ENCODE results near the gene QKI. TPM values are rescaled to one million over a fixed set of nuclear protein-coding genes. Genes with fewer than 3 reads are reported as not detected.

Gene QKI
- total RNA-seq, 4 donors from 2014 or later, result 229 to 300 (median 263) TPM

DNA sequence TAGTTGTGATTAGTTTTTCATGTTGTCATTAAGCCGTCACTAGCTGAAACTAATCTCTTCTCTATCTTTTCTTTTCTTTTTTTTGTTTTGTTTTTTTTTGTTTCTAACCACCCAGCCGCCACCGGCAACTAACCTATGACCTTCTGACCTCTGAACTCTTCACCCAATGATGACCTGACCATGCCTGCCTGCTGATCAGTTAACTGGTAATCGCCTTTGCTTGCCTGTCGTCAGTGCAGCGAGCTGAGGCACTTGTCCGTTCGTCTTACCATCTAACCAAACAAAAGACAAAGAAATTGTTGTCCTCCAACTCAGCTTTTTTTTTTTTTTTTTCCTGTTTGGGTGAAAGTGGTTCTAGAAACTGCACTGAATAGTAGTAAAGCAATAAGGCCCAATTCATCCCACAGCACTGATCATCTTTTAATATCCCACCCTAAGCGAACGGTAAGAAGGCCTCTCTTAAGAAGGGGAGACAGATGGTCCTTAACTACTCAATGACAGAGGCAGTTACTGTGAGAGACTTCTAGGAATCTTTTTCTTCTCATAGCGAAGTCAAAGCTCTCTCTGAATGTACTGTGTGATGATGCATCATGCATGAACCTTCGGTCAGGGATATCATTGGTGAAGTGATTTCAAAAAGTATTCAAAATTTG lies 156.2 kb downstream of the QKI start:
- no peak for ATAC-seq (ENCODE audit: low FRiP score)
- TF ChIP-seq, protein P1, sequence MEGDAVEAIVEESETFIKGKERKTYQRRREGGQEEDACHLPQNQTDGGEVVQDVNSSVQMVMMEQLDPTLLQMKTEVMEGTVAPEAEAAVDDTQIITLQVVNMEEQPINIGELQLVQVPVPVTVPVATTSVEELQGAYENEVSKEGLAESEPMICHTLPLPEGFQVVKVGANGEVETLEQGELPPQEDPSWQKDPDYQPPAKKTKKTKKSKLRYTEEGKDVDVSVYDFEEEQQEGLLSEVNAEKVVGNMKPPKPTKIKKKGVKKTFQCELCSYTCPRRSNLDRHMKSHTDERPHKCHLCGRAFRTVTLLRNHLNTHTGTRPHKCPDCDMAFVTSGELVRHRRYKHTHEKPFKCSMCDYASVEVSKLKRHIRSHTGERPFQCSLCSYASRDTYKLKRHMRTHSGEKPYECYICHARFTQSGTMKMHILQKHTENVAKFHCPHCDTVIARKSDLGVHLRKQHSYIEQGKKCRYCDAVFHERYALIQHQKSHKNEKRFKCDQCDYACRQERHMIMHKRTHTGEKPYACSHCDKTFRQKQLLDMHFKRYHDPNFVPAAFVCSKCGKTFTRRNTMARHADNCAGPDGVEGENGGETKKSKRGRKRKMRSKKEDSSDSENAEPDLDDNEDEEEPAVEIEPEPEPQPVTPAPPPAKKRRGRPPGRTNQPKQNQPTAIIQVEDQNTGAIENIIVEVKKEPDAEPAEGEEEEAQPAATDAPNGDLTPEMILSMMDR (IDR thresholded peaks at IDR 0.05), result no peak
- no peak for DNase-seq (ENCODE audit: low spot score)

DNA sequence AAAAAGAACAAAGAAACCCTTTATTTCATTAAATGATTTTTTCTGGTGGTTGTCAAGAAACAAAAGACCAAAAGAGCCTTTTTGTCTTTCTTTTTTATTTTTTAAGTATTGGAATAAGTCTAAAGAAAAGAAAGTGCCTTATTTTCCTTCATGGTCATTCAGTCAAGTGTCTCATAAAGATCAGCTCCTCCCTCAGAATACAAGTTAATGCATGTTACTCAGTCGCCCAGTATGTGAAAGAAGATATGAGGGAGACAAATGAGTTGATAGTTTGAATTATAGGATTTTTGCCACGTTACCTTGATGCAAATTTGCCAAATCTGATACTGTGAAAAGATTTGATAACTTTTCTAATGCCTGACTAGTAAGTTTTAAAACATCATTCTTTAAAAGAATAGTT lies 157.2 kb downstream of the QKI start:
- ATAC-seq (ENCODE audit: low FRiP score), result no peak
- TF ChIP-seq, protein P1 (IDR thresholded peaks at IDR 0.05), result no peak
- no peak for DNase-seq (ENCODE audit: low spot score)

- DNase-seq (ENCODE audit: low spot score), result no peak
- ATAC-seq (ENCODE audit: low FRiP score), result no peak
- TF ChIP-seq, protein P1 (IDR thresholded peaks at IDR 0.05), result no peak
Measured at GRCh38 chr6:163572612-163573011, 158.1 kb downstream of the QKI start.

GRCh38 chr6:163573503-163574179 lies 159.1 kb downstream of the QKI start:
- ATAC-seq (ENCODE audit: low FRiP score), result no peak
- DNase-seq (ENCODE audit: low spot score), result no peak
- TF ChIP-seq, protein P1 (IDR thresholded peaks at IDR 0.05), result no peak

- ATAC-seq (ENCODE audit: low FRiP score) (no peak), DNase-seq (ENCODE audit: low spot score) (no peak)
- TF ChIP-seq, protein P1 (IDR thresholded peaks at IDR 0.05), result no peak
Measured at GRCh38 chr6:163576114-163576513, 161.6 kb downstream of the QKI start.

- DNase-seq (ENCODE audit: low spot score) (no peak), ATAC-seq (ENCODE audit: low FRiP score) (no peak)
- TF ChIP-seq, protein P1 (IDR thresholded peaks at IDR 0.05), result no peak
Measured at GRCh38 chr6:163577404-163577803, 162.9 kb downstream of the QKI start.
